Medulla oblongata (tissue), 1 donor: Measurements from ENCODE around the gene VAV3.

ENCODE experiments used
- DNase-seq: peaks from one replicate; pipeline ENCODE4 v3.0.0-alpha.2; 2015; ENCODE audit errors: extremely low spot score

The VAV3 gene

DNA sequence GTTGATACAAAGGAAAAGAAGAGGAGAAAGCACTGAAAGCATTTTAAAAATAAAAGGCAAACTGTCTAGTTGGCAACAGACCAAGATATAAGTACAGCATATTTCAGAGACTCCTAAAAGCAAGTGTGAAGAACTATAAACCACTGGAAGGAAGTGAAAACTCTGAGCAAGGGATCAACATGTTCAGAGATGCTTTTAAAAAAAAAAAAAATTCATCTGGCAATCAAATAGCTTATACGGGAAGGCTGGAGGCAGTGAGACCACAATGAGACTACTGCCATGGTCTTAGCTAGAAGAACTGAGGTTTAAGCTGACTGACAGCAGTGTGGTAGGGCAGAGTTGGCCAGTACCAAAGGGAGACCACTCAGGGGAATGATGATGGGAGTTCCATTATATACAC lies 124.3 kb downstream of the VAV3 start:
- no peak for DNase-seq

DNA sequence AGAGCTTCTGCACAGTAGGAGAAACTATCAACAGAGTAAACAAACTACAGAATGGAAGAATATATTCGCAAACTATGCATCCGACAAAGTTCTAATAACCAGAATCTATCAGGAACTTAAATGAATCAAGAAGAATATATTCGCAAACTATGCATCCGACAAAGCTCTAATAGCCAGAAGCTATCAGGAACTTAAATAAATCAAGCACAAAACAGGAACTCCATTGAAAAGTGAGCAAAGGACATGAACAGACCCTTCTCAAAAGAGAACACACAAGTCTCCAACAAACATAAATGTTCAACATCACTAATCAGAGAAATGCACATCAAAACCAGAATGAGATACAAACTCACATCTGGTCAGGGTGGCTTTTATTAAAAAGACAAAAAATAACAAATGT lies 126.9 kb downstream of the VAV3 start:
- DNase-seq, result no peak

DNA sequence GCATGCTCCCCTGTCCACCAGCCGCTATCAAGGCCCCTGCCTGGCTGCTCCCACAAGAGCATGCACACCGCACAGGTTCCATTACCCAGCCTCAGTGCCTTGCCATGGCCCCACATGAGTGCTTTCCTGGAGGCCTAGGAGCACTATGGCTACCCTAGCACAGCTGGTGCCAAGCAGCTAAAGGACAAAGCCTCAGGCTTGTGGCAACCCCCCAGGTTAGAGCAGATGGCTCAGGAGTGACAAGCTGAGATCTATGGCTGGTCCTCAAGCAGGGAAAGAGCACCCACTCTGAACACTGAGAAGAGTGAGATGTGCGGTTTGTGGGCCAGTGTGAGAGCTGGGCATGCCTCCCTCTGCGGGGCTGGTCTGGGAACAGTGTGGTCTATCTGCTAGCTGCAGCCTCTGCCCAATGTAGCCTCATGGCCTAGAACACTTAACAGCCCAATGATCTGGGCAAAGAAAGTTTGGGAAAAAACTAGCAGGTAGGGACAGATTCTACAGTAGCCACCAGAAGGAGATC lies 129.8 kb downstream of the VAV3 start:
- DNase-seq, result no peak

DNA sequence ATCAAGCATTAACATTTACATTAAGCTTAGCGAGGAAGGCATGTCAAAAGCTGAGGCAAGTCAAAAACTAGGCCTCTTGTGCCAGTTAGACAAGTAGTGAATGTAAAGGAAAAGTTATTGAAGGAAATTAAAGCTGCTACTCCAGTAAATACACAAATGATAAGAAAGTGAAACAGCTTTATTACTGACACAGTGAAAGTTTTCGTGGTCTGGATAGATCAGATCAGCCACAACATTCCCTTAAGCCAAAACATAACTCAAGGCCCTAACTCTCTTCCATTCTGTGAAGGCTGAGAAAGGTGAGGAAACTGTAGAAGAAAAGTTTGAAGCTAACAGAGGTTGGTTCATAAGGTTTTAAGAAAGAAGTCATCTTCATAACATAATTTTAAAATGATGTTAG lies 131.9 kb downstream of the VAV3 start:
- DNase-seq, result no peak

DNA sequence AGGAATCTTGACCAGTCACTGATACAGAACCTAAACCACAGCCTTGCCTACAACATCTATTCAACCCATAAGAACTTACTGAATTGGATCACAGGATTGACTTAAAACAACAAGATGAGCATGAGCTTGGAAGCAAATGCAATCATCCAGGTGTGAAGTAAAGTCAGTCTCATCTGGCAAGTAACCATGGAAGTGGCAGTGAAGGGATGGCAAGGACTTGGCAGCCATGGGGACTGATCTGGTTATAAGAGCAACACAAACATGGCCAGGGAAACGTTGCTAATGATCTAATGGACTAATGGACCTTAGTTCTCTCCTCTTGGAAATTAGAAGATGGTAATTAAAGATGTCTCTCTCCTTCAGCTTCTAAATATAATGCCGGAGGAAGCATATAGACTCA lies 133.1 kb downstream of the VAV3 start:
- DNase-seq, result no peak

DNA sequence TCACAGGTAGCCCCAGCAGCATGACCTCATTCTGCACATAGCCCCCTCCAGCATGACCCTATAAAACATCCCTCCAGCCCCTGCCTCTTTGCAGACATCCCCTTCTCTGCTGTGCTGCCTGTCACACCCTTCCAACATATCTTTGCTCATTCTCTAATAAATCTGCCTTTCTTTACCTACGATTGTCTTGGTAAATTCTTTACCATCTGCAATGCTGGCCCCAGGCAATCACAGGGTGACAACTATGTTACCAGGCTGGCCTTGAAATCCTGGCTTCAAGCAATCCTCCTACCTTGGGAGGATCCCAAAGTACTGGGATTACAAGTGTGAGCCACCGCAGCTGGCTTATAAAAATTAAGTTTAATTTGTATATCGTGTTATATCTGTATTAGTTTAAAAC lies 134.5 kb downstream of the VAV3 start:
- no peak for DNase-seq

DNA sequence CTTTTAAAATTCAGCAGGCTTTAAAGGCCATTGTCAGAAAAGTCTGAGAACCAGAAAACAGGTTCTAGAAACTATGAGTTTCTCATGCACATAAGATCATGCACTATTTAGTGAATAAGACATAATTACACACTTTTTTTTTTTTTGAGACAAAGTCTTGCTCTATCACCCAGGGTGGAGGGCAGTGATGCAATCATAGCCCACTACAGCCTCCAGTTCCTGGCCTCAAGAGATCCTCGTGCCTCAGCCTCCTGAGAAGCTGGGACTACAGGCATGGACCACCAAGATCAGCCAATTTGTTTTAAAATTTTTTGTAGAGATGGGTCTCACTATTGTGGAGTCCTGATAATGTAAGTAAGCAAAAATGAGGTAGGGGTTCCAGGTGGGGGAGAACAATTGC lies 134.9 kb downstream of the VAV3 start:
- DNase-seq, result no peak

DNA sequence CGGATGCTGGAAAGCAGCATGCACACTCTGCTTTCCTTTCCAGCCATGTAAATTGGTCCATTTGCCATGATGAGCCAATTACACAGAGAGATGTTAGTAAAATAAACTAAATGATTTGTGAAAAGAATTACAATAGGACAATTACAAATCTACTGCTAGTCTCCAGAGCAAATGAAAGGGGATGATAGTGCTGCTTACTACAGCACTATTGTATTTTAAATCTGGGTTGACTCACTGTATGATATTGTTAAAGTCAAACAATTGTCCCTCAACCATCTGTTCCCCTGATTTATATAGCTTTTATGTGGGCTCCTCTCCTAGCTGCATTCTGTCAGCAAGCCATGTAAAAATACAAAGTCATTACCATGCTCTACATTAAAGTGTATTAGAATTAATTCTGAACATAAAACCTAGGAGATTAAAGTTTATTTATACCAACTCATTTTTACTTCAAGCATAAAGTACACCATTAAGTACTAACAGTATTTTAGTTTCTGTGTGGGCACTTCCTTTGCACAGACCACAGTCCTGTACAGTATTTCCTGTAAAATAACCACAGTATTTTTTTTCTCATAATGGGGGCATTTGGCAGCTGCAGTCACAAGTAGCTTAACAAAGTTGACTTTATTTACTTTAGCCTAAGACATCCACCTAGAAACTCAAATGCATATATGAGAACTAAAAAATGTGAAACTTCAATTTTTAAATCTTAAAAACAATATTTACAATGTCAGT lies 135.8 kb downstream of the VAV3 start:
- no peak for DNase-seq

DNA sequence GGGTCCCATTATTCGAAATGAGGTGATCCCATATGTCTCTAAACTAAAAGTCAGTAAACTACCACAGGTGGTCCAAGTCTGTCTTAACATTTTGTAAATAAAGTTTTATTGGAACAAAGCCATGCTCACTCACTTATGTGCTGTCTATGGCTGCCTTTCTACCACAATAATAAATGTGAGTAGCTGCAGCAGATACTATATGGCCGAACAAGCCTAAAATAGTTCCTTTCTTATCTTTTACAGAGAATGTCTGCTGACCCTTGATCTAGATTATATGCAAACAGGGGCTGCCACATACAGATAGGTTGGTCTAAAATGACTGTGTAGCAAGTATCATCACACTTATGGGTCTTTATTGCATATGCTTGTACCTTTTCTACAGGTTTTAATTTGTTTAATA lies 140.0 kb downstream of the VAV3 start:
- no peak for DNase-seq

DNA sequence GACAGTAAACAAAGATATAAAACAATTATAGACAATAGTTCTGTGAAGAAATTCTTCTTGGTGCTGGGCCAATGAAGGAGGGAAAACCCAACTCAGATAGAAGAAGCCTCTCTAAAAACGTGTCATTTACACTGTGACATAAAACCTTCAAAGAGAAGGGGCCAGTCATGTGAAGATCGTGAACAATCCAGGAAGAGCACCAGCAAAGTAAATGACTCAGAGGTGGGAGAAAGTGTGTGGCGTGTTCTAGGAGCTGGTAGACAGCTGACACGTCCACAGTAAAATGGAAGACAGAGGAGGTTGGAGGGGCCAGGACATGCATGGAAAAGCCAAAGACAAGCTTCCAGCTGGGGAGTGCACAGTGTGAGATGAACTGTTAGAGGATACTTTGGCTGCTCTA lies 143.6 kb downstream of the VAV3 start:
- no peak for DNase-seq

DNA sequence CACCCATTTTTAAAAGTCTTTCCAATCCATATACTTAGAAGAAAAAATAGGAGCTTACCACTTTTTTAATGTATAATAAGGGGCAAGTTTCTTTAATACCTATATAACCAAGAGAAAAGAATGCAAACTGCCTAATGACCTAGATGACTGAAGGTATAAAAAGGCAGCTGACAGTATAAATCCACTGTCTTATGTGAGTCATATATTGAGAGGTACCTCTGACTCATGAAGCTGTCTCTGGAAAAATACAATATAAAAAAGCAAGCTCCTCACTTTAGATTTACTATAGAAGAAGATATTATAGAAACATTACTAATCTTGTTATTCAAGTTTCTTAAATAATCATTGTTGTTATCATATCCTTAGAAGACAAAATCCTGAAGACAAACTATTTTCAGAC lies 144.2 kb downstream of the VAV3 start:
- DNase-seq, result no peak

DNA sequence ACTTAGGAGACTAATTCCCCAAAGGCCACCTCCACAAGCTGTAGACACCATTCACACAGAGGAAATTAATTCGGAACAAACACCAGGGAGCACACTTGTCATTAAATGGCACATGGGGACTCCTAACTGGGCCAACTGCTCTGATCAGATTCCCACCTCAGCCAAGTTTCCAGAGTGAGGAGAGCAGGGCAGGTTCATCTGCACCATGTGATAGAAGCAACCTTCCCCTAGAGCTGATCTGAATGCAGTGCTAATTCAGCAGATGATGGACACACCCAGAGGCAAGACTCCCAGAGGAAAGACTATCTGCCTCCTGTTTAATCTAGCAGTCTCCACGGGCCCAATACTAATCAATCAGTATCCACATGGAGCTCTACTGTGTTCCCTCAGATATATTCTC lies 147.0 kb downstream of the VAV3 start:
- no peak for DNase-seq

DNA sequence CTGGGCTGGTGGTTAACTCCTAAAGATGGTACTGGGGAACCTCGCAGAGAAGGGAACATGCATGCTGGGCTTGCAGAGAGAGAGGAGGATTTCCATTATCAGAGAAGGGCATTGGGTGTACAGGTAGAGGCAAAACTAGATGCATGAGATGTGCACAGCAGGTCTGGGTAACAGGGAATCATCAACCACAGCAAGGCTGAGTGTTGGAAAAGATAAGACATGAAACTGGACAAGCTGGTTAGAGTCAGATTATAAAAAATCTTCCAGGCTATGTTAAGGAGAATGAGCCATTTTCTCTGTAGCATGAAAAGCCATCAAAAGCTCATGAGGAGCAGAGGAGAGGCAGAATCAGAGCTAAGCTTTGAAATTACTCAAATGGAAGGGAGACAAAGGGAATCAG lies 147.8 kb downstream of the VAV3 start:
- DNase-seq, result no peak

DNA sequence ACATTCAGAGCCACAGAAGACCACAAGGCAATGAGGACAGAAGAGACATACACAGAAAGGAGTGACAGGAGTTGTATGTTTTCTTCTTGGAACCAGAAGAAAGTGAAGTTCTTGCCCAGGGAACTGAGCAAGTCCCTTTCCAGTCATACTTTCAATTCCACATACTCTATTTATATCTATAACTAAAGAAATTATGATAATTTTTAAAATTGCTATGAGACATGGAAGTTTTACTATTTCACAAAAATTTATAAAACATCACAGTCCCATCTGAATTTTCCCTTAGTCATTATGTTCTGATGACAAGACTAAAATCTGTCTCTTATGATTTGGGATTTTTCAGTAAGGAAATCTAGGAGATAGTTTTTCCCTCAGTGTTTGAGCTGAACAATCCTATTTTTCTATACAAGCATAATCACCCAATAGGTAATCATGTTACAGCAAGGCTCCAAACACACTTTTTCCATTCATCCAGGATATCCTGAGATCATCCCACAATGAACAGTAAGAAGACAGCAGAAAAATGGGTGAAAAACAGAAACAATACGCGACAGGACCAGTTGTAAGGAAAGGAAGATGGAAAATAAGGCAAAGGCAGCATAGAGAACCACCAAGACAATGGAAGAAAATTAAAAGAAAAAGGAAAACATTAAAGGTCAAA lies 154.6 kb downstream of the VAV3 start:
- no peak for DNase-seq

DNA sequence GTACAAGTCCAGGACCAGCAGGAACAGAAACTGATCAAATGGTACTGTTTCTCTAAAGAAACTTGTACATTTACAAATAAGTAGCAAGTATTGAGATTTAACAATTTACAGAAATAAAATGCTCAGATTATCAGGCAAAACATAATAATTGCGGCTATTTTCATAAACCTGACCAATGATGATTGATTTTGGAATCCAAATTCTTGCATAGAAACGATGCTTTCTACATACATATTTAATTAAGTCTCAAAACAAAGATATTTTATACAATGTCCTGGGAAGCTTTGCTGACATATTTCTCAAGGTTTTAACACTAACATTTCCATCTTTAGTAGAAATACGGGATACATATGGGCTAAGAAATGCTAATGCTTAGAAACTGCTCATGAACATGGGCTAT lies 157.1 kb downstream of the VAV3 start:
- no peak for DNase-seq

DNA sequence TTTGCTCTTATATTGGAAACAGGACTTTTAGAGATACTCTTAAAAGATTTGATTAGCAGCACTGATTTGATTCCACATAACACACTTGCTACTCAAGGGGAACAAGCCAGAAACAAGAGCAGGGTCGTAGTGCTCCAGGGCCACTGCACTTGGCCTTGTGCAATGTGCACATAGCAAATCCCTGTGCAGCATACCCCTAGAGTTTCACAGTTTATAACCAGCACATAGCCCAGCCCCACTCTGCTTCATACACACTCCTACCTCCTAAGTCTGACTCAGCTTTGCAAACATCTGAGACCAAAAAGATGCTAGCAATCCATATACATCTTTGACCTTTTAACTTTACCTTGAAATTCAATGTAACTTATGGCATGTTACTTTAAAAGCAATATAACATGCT lies 157.6 kb downstream of the VAV3 start:
- DNase-seq, result no peak

DNA sequence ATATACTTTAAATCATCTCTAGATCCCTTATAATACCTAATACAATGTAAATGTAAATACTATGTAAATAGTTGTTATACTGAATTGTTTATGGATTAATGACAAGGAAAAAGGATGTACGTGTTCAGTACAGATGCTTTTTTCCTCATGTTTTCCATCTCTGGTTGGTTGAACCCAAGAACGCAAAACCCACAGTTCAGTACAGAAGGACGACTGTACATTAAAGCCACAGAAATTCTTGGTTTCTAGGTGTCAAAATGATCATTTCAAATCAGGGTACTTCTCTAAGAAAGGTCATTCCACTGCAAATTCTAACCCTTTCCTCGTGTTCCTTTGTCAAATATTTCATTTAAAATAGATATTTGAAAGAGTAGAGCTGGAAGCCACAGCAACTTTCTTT lies 158.1 kb downstream of the VAV3 start:
- no peak for DNase-seq

DNA sequence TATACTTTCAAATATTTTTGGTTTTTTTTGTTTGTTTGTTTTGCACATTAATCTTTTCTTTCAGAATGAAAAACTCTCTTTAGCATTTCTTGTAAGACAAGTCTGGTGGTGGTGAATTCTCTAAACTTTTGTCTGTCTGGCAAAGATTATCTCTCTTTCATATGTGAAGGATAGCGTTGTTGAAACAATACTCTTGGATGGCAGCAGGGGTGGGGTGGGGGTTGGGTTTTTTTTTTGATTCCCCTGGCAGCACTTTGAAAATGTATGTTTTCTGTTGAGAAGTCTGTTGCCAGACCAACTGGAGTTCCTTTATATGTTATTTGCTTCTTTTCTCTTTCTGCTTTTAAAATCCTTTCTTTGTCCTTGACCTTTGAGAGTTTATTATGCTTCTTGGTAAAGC lies 160.2 kb downstream of the VAV3 start:
- no peak for DNase-seq

DNA sequence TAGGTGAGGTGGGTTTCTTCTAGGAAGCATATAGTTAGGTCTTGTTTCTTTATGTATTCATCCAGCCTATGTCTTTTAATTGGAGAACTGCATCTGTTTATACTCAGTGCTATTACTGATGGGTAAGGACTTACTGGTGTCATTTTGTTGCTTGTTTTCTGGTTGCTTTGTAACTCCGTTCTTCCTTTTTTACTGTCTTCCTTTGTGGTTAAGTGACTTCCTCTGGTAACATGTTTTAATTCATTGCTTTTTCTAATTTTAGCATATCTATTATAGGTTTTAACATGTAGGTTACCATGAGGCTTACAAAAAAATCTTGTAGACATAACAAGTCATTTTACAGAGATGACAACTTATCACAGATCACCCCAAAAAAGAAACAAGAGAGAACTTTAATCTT lies 160.8 kb downstream of the VAV3 start:
- DNase-seq, result no peak

DNA sequence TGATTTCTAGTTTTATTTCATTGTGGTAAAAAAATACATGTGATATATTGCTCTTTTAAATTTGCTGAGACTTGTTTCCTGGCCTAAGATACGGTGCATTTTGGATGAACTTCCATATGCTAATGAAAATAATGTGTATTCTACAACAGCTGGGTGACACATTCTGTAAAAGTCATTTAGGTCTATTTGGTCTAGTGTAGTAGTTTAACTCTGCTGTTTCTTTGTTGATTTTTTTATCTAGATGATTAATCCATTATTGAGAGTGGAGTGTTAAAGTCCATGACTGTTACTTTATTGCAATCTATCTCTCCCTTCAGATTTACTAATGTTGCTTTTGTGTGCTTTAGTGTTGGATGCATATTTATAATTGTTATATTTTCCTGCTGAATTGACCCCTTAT lies 161.4 kb downstream of the VAV3 start:
- DNase-seq, result no peak

DNA sequence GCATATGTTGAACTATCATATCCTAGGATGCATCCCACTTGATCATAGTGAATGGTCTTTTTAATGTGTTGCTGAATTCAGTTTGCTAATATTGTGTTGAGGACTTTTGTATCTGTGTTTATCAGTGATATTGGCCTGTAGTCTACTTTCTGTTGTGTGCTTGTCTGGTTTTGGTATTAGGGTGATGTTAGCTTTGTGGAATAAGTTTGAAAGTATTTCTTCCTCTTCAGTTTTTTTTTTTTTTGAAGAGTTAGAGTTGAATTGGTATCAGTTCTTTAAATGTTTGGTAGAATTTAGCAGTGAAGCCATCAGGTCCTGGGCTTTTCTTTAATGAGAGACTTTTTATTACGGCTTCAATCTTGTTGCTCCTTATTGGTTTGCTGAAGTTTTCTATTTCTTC lies 162.3 kb downstream of the VAV3 start:
- no peak for DNase-seq

DNA sequence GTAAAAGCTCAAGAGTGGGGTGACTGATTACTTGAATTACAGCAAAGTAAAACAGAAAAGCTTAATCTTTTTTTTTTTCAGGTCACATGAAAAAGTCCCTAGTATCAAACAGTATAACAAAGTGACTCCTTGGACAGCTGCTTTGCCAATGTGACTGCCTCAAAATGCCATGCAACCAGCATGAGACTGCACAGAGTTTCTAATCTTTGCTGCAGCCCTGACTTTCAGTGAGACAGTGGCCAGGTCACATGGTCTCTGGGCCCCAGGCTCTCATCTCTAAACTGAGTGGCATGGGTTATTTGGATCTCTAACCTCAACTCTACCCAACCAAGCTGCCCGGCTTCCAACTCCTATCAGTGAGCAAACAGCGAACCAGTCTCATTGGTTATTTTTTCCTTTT lies 169.0 kb downstream of the VAV3 start:
- no peak for DNase-seq

DNA sequence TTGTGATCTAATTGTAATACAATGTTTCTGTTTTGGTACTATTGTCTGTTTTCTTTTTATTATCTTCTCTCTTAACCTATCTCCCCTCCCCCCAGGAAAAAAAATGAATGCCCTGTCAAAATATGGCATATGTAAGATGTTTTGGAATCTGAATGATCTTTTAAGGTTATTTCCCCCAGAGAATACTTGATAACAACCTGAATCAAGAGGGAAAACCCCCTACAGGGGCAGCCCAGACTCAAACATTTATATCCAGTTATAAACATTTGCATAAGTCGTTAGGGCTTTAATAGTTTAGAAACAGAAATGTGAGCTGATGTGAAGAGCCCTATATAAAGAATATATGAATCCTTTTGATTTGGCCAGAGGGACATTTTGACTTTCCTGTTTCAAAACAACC lies 169.5 kb downstream of the VAV3 start:
- no peak for DNase-seq

DNA sequence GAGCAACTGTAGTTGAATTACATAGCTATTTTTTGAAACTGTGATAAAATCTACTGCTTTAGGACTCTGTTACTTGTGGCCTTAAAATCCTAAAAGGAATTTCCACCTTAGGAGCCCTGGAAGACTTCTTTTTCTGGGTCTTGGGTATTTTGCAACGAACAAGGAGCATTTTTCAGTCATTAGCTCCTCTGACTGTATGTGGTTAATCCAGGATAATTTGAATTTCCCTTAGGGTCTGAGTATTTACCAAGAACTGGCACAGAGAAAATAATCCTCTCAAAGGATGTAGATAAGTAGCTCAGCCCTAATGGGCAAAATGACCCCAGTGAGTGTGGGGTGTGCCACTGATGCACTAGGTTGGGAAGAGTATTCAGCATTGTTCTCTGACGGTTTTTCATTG lies 170.4 kb downstream of the VAV3 start:
- DNase-seq, result no peak
